Activated CD4-positive, alpha-beta T cell treated with anti-CD3 and anti-CD28 coated beads, Interleukin-2, amount 10 ng/mL, durations not matched to agents 24 days and 14 days (primary cell): ENCODE data around the gene GPR4. TPM values are rescaled to one million over a fixed set of nuclear protein-coding genes. Genes with fewer than 3 reads are reported as not detected.

ENCODE experiments used
- DNase-seq: peaks from one replicate; pipeline ENCODE4 v3.0.0; 2022
- H3K27ac Mint-ChIP-seq: one replicate; pipeline ENCODE4 v1.8.0; 2022; ENCODE audit warnings: mild to moderate bottlenecking, mixed read lengths
- H3K27me3 Mint-ChIP-seq: one replicate; pipeline ENCODE4 v1.8.0; 2022; ENCODE audit warnings: mixed read lengths
- H3K36me3 Mint-ChIP-seq: one replicate; pipeline ENCODE4 v1.8.0; 2022; ENCODE audit warnings: low read depth, mild to moderate bottlenecking, mixed read lengths
- H3K4me1 Mint-ChIP-seq: one replicate; pipeline ENCODE4 v1.8.0; 2021; ENCODE audit warnings: mixed read lengths
- H3K4me3 Mint-ChIP-seq: one replicate; pipeline ENCODE4 v1.8.0; 2022; ENCODE audit warnings: mild to moderate bottlenecking, moderate library complexity, mixed read lengths
- H3K9me3 Mint-ChIP-seq: one replicate; pipeline ENCODE4 v1.8.0; 2021; ENCODE audit warnings: mixed read lengths
- intact Hi-C: fragments of 100-400 bp; cut with micrococcal nuclease; formaldehyde crosslinking; loops from one replicate; pipeline ENCODE4 v1.15.1; 2023
- total RNA-seq: library from RNA; stranded (reverse); gene quantifications from 2 replicates; pipeline ENCODE4 v1.2.3, GENCODE V29; 2022

GPR4 gene
- not detected in 2 replicates for total RNA-seq

- H3K27me3 Mint-ChIP-seq = peaks cover 63% of the 10 kb centered on the region
- peaks cover 28% of the 10 kb centered on the region for H3K4me1 Mint-ChIP-seq
- no peak for DNase-seq
- peak within 1 kb of the TSS; percentile 60 for H3K27ac Mint-ChIP-seq
- H3K9me3 Mint-ChIP-seq = no peaks in the 10 kb centered on the region
- H3K36me3 Mint-ChIP-seq = peaks cover 2% of the 10 kb centered on the region
- peak within 1 kb of the TSS; percentile 3 for H3K4me3 Mint-ChIP-seq
- intact Hi-C loops = no loop called here
Observed at GRCh38 chr19:45601524-45602374, at the start of gene GPR4. Gene GPR4, minus strand, starts transcription at chr19:45602212. Its CDS starts 10,346 bp downstream, at chr19:45591866.

DNA sequence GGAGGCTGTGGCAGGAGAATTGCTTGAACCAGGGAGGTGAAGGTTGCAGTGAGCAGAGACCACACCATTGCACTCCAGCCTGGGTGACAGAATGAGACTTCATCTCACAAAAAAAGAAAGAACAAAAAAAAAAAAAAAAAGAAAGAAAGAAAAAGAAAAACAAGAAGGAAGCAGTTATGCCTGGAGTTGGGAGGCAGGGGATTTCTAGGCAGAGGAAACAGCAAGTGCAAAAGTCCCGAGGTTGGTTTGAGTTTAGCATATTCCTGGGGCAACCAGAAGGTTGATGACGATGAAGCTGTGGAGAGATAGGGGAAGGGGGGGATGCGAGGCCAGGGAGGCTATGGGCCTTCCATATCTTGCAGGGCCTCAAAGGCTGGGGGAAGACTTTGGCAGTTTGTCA, 48.7 kb upstream of the GPR4 start:
- H3K9me3 Mint-ChIP-seq = no peaks in the 10 kb centered on the region
- H3K27me3 Mint-ChIP-seq = no peaks in the 10 kb centered on the region
- no peak overlapping the region for H3K27ac Mint-ChIP-seq
- no peak overlapping the region for H3K4me3 Mint-ChIP-seq
- peaks cover 6% of the 10 kb centered on the region for H3K4me1 Mint-ChIP-seq
- intact Hi-C loops = no loop called here
- no peak for DNase-seq
- no peaks in the 10 kb centered on the region for H3K36me3 Mint-ChIP-seq

- H3K27me3 Mint-ChIP-seq = peaks cover 6% of the 10 kb centered on the region
- DNase-seq = no peak
- H3K9me3 Mint-ChIP-seq = no peaks in the 10 kb centered on the region
- peaks cover 26% of the 10 kb centered on the region for H3K4me1 Mint-ChIP-seq
- H3K4me3 Mint-ChIP-seq = peak overlapping the region; percentile 89
- intact Hi-C loops = no loop called here
- peak overlapping the region; percentile 81 for H3K27ac Mint-ChIP-seq
- H3K36me3 Mint-ChIP-seq = no peaks in the 10 kb centered on the region
Observed at GRCh38 chr19:45646345-45646698, 44.3 kb upstream of the GPR4 start.

GRCh38 chr19:45645631-45646344, 43.8 kb upstream of the GPR4 start:
- intact Hi-C loops = loop anchor here (1.0 kb wide), 1 partner anchor 47 kb away; the partner anchor contains the start of gene QPCTL
- H3K36me3 Mint-ChIP-seq = peaks cover 5% of the 10 kb centered on the region
- DNase-seq = peak; percentile 95
- peaks cover 31% of the 10 kb centered on the region for H3K4me1 Mint-ChIP-seq
- peak overlapping the region; percentile 89 for H3K4me3 Mint-ChIP-seq
- H3K27ac Mint-ChIP-seq = peak overlapping the region; percentile 83
- no peaks in the 10 kb centered on the region for H3K9me3 Mint-ChIP-seq
- peaks cover 6% of the 10 kb centered on the region for H3K27me3 Mint-ChIP-seq

DNA sequence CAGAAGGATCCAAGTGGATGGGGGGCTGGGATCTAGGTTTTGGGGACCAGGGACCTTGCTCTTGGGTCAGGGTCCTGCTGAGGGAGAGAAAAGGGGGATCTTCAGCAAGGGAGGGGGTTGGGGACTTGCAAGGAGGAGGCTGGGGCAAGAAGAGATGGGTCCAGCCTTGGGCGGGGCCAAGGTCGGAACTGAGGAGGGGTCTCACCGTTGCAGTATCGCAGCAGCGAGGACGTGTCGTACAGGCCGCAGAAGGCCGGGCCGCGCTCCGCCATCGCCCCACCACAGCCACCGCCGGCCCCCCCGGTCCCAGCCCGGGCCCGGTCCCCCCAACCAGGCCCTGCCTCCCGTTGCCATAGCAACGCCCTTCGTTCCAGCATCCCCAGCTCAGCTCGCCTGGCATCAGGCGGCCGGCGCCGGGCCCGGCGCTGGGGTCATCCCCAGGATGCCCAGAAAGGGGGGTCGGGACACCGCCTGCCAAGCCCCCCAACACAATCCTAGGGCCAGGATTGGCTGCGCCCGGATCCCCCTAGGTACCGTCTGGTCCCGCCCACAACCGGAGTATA, 43.1 kb upstream of the GPR4 start:
- intact Hi-C loops = loop anchor here (1.0 kb wide), 1 partner anchor 47 kb away; the partner anchor contains the start of gene QPCTL
- H3K4me1 Mint-ChIP-seq = peaks cover 33% of the 10 kb centered on the region
- H3K27ac Mint-ChIP-seq = peak overlapping the region; percentile 83
- no peaks in the 10 kb centered on the region for H3K9me3 Mint-ChIP-seq
- H3K4me3 Mint-ChIP-seq = peak overlapping the region; percentile 89
- H3K27me3 Mint-ChIP-seq = peaks cover 6% of the 10 kb centered on the region
- no peak for DNase-seq
- H3K36me3 Mint-ChIP-seq = peaks cover 7% of the 10 kb centered on the region

- Mint-ChIP-seq H3K4me3 (peak overlapping the region; percentile 82), H3K36me3 (peaks cover 9% of the 10 kb centered on the region), H3K27ac (peak overlapping the region; percentile 98), H3K4me1 (peaks cover 36% of the 10 kb centered on the region), H3K9me3 (no peaks in the 10 kb centered on the region), H3K27me3 (peaks cover 6% of the 10 kb centered on the region)
- peak; percentile 60 for DNase-seq
- intact Hi-C loops = loop anchor here (1.0 to 5.0 kb wide), 6 partner anchors 25 to 222 kb away; partner anchors contain the start of genes ERCC1 and GIPR
Observed at GRCh38 chr19:45643927-45644771, 42.1 kb upstream of the GPR4 start.

GRCh38 chr19:45643024-45643926, 41.3 kb upstream of the GPR4 start:
- intact Hi-C loops = loop anchor here (1.0 to 5.0 kb wide), 6 partner anchors 26 to 221 kb away; partner anchors contain the start of genes ERCC1 and GIPR

DNA sequence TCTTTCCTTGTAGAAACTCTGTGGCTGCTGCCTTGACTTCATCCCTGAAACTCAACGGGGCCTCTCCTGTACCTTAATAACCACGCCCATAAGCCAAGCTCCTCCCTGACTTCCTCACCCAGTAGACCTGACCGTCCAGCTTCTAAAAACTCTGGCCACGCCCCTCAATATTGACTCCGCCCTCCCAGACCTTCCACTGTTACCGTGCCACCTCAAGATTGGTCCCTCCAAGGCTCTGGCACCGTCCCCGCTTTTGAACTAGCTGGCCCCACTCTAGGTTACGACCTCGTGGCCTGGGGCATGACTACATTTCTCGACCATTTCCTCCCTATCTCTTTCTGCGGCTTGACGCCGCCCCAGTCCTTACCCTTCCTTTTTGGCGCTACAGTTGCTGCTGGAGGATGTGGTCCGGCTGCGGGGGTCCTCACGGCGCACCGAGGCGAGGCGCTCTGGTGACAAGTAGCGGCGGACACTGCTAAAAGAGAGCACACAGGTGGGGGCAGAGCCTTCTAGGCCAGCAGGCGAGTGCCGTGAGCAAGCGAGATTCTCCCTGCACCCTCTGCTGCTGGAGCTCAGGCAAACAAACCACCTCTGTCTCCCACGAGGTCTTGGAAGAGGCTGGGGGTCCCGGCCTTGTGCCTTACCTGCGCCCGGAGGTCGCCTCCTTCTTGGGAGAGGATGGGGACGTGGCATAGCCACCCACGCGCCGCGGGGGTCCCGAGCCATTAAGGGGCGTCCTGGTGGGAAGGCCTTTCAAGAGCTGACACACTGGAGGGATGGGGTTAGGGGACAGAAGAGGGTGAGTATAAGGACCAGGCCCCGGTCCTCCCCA, 39.5 kb upstream of the GPR4 start:
- intact Hi-C loops = loop anchor here (1.0 to 5.0 kb wide), 6 partner anchors 27 to 245 kb away; partner anchors contain the start of genes ERCC1, GIPR, IRF2BP1 and OPA3
- H3K27me3 Mint-ChIP-seq = peaks cover 6% of the 10 kb centered on the region
- peaks cover 41% of the 10 kb centered on the region for H3K4me1 Mint-ChIP-seq
- peaks cover 16% of the 10 kb centered on the region for H3K36me3 Mint-ChIP-seq
- peak overlapping the region; percentile 82 for H3K4me3 Mint-ChIP-seq
- no peaks in the 10 kb centered on the region for H3K9me3 Mint-ChIP-seq
- DNase-seq = peak; percentile 93
- peak overlapping the region; percentile 98 for H3K27ac Mint-ChIP-seq

More at GRCh38 chr19:45643024-45643926, 41.3 kb upstream of the GPR4 start:
- peak overlapping the region; percentile 98 for H3K27ac Mint-ChIP-seq
- H3K36me3 Mint-ChIP-seq = peaks cover 15% of the 10 kb centered on the region
- H3K27me3 Mint-ChIP-seq = peaks cover 6% of the 10 kb centered on the region
- peaks cover 42% of the 10 kb centered on the region for H3K4me1 Mint-ChIP-seq
- H3K9me3 Mint-ChIP-seq = no peaks in the 10 kb centered on the region
- DNase-seq = peak; percentile 97
- H3K4me3 Mint-ChIP-seq = peak overlapping the region; percentile 82

GRCh38 chr19:45640849-45641273, 38.8 kb upstream of the GPR4 start:
- H3K9me3 Mint-ChIP-seq = no peaks in the 10 kb centered on the region
- peak; percentile 82 for DNase-seq
- H3K27me3 Mint-ChIP-seq = peaks cover 6% of the 10 kb centered on the region
- peaks cover 36% of the 10 kb centered on the region for H3K4me1 Mint-ChIP-seq
- intact Hi-C loops = loop anchor here (5.0 kb wide), 1 partner anchor 219 kb away; the partner anchor contains the start of gene ERCC1
- H3K4me3 Mint-ChIP-seq = peak overlapping the region; percentile 82
- peak overlapping the region; percentile 98 for H3K27ac Mint-ChIP-seq
- H3K36me3 Mint-ChIP-seq = peaks cover 20% of the 10 kb centered on the region

DNA sequence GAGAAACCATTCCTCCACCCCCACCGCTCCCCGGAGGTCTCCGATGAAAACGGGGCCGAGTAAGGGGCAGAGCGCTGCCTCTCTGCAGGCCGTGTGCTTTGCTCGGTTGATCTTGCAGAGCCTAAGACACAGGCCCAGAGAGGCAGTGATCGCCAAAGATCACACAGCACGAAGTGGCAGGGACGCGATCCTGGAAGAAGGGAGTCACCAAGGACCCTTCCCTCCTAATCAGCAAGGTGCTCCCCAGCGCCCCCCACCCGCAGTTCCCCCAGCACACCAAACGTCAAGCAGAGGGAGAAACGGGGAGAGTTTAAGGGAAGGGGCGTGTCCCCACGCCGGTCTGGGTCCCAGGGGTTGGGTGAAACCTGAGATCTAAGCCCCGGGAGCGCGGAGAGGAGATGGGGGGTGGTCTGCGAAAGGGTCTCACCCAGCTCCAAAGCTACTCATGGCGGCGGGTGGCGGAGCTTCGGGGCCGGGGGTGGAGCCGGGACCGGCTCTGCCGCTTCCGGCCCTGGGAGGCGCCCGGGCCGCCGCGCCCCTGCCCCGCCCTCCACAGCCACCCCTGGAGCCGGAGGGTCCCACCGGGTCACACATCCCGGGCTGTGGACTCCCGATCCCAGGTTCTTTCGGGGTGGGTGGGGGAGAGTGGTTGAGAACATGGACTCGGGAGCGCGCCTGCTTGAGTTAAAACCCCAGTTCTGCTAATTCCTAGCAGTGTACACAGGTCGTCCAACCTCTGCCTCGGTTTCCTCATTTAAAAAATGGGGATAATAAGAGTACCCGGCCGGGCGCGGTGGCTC, 37.1 kb upstream of the GPR4 start, which contains the start of gene EML2:
Gene EML2 (minus strand): TSS at position 468 of the 800 bp plus-strand sequence. CDS start 21 bp downstream, at position 447.
- peak within 1 kb of the TSS; percentile 98 for H3K4me3 Mint-ChIP-seq
- H3K36me3 Mint-ChIP-seq = peaks cover 20% of the 10 kb centered on the region
- H3K27me3 Mint-ChIP-seq = peaks cover 3% of the 10 kb centered on the region
- no peaks in the 10 kb centered on the region for H3K9me3 Mint-ChIP-seq
- intact Hi-C loops = no loop called here
- peaks cover 28% of the 10 kb centered on the region for H3K4me1 Mint-ChIP-seq
- DNase-seq = peak; percentile 91
- peak within 1 kb of the TSS; percentile 93 for H3K27ac Mint-ChIP-seq
